ENCODE measurements around the gene GFOD2.
A peak's percentile ranks its signal among the peaks of the same experiment; 100 is the strongest.

Gene GFOD2

DNA sequence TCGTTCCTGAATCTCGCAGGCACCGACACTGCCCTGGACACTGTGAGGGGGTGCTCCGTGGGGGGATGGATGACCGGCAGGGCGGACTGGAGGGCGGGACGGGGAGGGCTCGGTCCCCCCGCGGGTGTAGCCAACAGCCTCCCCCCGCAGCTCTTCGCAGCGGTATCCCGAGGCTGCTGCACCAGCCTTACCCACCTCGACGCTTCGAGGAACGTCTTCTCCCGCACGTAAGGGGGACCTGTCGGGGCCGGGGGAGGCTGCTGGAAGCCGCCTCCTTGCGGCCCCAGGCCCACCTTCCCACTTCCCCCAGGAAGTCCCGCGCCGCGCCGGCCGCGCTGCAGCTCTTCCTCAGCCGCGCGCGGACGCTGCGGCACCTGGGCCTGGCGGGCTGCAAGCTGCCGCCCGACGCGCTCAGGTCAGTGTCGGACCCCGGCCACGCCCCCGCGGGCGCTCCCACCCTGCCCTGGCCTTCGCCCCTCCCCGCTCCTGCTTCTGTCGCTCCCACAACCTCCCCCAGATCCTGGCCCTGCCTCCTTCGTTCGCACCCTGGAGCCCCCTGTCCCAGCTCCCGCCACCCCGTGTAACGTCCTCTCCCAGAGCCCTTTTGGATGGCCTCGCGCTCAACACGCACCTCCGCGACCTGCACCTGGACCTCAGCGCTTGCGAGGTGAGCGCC lies 70.9 kb downstream of the GFOD2 start:
- DNase-seq (ENCODE audit: low read depth), result no peak
- no peak overlapping the region for H3K4me3 ChIP-seq (ENCODE audit: control insufficient read depth, low read depth, low read length)
- TF ChIP-seq, protein P1, sequence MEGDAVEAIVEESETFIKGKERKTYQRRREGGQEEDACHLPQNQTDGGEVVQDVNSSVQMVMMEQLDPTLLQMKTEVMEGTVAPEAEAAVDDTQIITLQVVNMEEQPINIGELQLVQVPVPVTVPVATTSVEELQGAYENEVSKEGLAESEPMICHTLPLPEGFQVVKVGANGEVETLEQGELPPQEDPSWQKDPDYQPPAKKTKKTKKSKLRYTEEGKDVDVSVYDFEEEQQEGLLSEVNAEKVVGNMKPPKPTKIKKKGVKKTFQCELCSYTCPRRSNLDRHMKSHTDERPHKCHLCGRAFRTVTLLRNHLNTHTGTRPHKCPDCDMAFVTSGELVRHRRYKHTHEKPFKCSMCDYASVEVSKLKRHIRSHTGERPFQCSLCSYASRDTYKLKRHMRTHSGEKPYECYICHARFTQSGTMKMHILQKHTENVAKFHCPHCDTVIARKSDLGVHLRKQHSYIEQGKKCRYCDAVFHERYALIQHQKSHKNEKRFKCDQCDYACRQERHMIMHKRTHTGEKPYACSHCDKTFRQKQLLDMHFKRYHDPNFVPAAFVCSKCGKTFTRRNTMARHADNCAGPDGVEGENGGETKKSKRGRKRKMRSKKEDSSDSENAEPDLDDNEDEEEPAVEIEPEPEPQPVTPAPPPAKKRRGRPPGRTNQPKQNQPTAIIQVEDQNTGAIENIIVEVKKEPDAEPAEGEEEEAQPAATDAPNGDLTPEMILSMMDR (conservative IDR thresholded peaks at IDR 0.05; ENCODE audit: control insufficient read depth, insufficient read depth, low read depth, low read length), result no peak

DNA sequence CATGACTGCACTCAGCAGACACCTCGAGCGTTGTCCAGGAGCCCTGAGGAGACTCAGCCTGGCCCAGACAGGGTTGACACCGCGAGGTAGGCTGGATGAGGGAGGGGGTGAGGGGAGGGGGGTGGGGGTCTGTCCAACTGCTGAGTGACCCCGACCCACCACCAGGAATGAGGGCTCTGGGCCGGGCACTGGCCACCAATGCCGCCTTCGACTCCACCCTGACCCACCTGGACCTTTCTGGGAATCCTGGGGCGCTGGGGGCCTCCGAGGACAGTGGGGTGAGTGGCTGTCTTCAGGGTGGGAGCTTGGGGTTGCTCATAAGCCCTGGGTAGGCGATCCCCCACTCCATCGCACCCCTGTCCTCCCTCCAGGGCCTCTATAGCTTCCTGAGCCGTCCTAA lies 71.4 kb downstream of the GFOD2 start:
- TF ChIP-seq, protein P1 (conservative IDR thresholded peaks at IDR 0.05; ENCODE audit: control insufficient read depth, insufficient read depth, low read depth, low read length), result no peak
- DNase-seq (ENCODE audit: low read depth), result no peak
- H3K4me3 ChIP-seq (ENCODE audit: control insufficient read depth, low read depth, low read length), result no peak overlapping the region

DNA sequence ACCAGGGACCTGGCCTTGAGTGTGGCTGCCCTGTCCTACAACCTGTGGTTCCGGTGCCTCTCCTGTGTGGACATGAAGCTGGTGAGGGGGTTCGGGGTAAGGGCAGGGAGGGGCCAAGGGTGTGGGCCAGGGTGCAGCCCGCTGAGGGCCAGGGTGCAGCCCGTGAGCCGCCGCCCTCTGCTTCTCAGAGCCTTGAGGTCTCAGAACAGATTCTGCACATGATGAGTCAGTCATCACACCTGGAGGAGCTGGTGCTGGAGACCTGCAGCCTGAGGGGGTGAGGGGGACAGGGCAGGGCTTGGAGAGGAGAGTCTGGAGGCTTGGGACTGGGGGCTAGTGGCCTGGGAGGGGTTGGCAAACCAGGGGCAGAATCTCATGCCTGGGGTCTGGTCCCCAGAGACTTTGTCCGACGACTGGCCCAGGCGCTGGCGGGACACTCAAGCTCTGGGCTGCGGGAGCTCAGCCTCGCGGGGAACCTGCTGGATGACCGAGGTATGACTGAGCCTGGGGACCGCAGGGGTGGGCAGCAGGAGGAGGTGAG lies 71.9 kb downstream of the GFOD2 start:
- no peak for DNase-seq (ENCODE audit: low read depth)
- TF ChIP-seq, protein P1 (conservative IDR thresholded peaks at IDR 0.05; ENCODE audit: control insufficient read depth, insufficient read depth, low read depth, low read length), result no peak
- no peak overlapping the region for H3K4me3 ChIP-seq (ENCODE audit: control insufficient read depth, low read depth, low read length)

DNA sequence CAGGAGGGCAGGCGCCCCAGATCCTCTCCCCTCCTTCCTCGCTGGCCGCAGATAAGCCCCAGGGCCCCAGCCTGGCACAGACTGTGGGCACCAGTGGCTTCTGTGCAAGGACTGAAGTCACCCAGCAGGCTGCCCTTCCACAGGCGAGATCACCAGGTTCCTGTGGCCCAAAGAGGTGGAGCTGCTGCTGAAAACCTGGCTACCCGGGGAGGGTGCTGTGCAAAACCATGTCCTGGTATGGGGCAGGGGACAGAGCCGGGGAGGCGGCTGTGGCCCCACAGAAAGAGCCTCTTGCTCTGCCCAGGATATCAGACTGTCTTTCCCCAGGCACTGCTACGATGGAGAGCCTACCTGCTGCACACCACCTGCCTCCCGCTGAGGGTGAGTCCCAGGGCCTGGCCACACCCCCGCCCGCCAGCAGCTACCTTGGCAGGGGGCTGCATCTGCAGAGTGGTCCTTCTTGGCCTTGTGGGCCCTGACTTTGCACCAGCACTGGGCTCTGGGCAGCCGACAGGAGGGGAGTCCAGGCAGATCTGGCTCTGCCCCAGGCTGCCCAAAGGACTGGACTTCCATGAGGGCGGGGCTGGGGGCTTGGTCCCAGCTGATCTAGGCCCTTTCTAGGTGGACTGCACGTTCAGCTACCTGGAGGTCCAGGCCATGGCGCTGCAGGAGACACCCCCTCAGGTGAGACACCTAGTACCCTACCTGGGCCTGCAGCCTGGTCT lies 73.6 kb downstream of the GFOD2 start:
- H3K4me3 ChIP-seq (ENCODE audit: control insufficient read depth, low read depth, low read length), result no peak overlapping the region
- DNase-seq (ENCODE audit: low read depth), result no peak
- TF ChIP-seq, protein P1 (conservative IDR thresholded peaks at IDR 0.05; ENCODE audit: control insufficient read depth, insufficient read depth, low read depth, low read length), result no peak

DNA sequence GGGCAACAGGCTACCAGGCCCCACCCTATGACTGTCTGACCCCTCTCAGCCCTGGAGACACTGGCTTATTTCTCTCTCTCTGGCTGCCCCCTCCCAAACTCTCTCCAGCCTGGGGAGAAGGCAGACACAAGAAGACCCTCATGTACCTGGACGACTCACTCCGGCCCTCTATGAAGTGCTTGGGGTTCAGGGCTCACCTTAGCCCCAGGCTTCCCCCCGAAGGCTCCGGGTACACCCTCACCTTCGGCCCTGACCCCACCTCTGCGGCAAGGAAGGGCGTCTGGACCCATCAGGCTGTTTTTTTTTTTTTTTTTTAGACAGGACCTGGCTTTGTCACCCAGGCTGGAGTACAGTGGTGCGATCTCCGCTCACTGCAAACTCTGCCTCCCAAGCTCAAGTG lies 75.1 kb downstream of the GFOD2 start:
- no peak overlapping the region for H3K4me3 ChIP-seq (ENCODE audit: control insufficient read depth, low read depth, low read length)
- TF ChIP-seq, protein P1 (conservative IDR thresholded peaks at IDR 0.05; ENCODE audit: control insufficient read depth, insufficient read depth, low read depth, low read length), result no peak
- no peak for DNase-seq (ENCODE audit: low read depth)

DNA sequence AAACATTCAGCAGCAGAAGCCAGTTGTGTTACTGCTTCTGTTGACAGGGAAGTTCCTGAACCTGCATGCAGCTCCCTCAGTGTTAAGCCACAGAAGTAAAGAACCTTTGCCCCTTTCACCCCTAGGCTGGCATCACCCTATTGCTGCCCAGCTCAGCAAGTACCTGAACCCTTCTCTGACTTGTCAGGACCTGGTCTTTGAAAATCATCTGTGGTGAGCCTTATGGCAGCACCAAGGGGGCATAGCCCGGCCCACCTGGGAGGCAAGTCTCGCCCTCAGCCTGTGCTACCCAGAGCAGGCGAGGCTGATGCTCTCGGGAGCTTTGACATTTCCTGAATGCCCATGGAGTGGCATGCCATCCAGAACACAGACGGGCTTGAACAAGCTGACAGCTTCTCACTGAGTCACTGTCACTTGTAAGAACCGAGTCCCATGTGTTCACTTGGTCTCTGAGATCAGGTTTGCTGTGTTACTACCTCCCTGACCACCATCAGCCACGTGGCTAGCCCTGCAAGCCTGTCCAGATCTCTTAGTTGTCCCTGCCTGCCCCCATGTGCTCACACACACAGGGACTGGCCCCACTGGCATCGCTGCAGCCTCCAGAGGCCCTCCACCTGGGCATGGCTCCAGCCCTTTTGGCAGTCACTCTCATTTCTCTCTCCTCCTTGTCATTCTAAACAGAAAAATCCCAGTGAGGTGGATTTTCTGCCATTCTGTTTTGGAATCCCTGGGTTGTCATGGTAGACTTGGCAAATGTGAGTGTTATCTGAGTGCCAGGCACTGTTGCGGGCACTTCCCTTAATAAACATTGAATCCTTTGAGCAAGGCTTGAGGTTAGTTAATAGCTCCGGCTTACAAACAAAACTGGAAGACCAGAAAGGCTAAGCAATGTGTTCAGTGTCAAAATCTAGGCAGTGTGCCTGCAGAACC lies 77.1 kb downstream of the GFOD2 start:
- DNase-seq (ENCODE audit: low read depth), result peak; percentile 26
- TF ChIP-seq, protein P1 (conservative IDR thresholded peaks at IDR 0.05; ENCODE audit: control insufficient read depth, insufficient read depth, low read depth, low read length), result no peak

More for the DNA sequence above, 77.1 kb downstream of the GFOD2 start:
- H3K4me3 ChIP-seq (ENCODE audit: control insufficient read depth, low read depth, low read length), result no peak overlapping the region
